Measurements from ENCODE around the gene BOK.

GRCh38 chr2:241556746-241557145, 1.8 kb upstream of the BOK start:
- TF ChIP-seq REST (IDR thresholded peaks at IDR 0.05; ENCODE audit: insufficient read depth in 1 of 2, low read depth in 2 of 2, low read length in 2 of 2) = no peak
- TF ChIP-seq POLR2AphosphoS5 (IDR thresholded peaks at IDR 0.05; ENCODE audit: low read depth, low read length) = no peak
- TF ChIP-seq SIN3A (IDR thresholded peaks at IDR 0.05; ENCODE audit: borderline replicate concordance, insufficient read depth, low read length) = no peak
- TF ChIP-seq FOXP2 (optimal IDR thresholded peaks at IDR 0.05; ENCODE audit: borderline replicate concordance, extremely low read depth, extremely low read length, insufficient read depth) = no peak
